ENCODE data around the gene OTOG. TPM values are rescaled to one million over a fixed set of nuclear protein-coding genes. Genes with fewer than 3 reads are reported as not detected.

OTOG gene
- total RNA-seq, 2 experiments from 2014 or later: not detected

- ChIA-PET CTCF (no interaction called here), POLR2A (no interaction called here)
- Histone ChIP-seq H3K36me3 (ENCODE audit: insufficient read depth, low read length) (no peaks in the 10 kb centered on the region), H3K4me1 (ENCODE audit: insufficient read depth, low read length) (no peaks in the 10 kb centered on the region), H3K9me3 (ENCODE audit: control insufficient read depth in 1 of 2, insufficient read depth in 1 of 2, low read length in 2 of 2) (no peaks in the 10 kb centered on the region), H3K4me3 (ENCODE audit: low read length) (no peak overlapping the region), H3K27me3 (ENCODE audit: control insufficient read depth in 1 of 2, insufficient read depth in 2 of 2, low read length in 2 of 2) (peaks cover 0 to 4% of the 10 kb centered on the region in 2 experiments), H3K27ac (ENCODE audit: low read depth in 1 of 2, low read length in 2 of 2) (no peak overlapping the region)
- Mint-ChIP-seq H3K27ac (no peak overlapping the region), H3K4me1 (ENCODE audit: low read depth) (no peaks in the 10 kb centered on the region), H3K27me3 (no peaks in the 10 kb centered on the region), H3K9me3 (no peaks in the 10 kb centered on the region), H3K4me3 (no peak overlapping the region), H3K36me3 (ENCODE audit: low read depth) (no peaks in the 10 kb centered on the region)
- no peak for TF ChIP-seq CTCF (IDR thresholded peaks at IDR 0.05)
- intact Hi-C loops (cut with DNase I, micrococcal nuclease): no loop called here
- DNase-seq: no peak
- ATAC-seq (ENCODE audit: poor library complexity): no peak
These were observed 55.3 kb downstream of the OTOG start for GRCh38 chr11:17602105-17603001.

GRCh38 chr11:17603056-17603825, 56.2 kb downstream of the OTOG start:
- H3K4me1 ChIP-seq (ENCODE audit: insufficient read depth, low read length): no peaks in the 10 kb centered on the region
- Mint-ChIP-seq H3K9me3 (no peaks in the 10 kb centered on the region), H3K4me1 (ENCODE audit: low read depth) (no peaks in the 10 kb centered on the region), H3K27me3 (no peaks in the 10 kb centered on the region), H3K4me3 (no peak overlapping the region), H3K27ac (no peak overlapping the region), H3K36me3 (ENCODE audit: low read depth) (no peaks in the 10 kb centered on the region)
- POLR2A ChIA-PET: no interaction called here
- no peak for TF ChIP-seq CTCF (IDR thresholded peaks at IDR 0.05)
- H3K9me3 ChIP-seq (ENCODE audit: control insufficient read depth in 1 of 2, insufficient read depth in 1 of 2, low read length in 2 of 2): no peaks in the 10 kb centered on the region
- H3K27ac ChIP-seq (ENCODE audit: low read depth in 1 of 2, low read length in 2 of 2): no peak overlapping the region
- no peak overlapping the region for H3K4me3 ChIP-seq (ENCODE audit: low read length)
- intact Hi-C loops (cut with DNase I, micrococcal nuclease): no loop called here
- CTCF ChIA-PET: no interaction called here
- peaks cover 0 to 4% of the 10 kb centered on the region in 2 experiments for H3K27me3 ChIP-seq (ENCODE audit: control insufficient read depth in 1 of 2, insufficient read depth in 2 of 2, low read length in 2 of 2)
- no peaks in the 10 kb centered on the region for H3K36me3 ChIP-seq (ENCODE audit: insufficient read depth, low read length)
- DNase-seq: no peak
- ATAC-seq (ENCODE audit: poor library complexity): no peak

DNA sequence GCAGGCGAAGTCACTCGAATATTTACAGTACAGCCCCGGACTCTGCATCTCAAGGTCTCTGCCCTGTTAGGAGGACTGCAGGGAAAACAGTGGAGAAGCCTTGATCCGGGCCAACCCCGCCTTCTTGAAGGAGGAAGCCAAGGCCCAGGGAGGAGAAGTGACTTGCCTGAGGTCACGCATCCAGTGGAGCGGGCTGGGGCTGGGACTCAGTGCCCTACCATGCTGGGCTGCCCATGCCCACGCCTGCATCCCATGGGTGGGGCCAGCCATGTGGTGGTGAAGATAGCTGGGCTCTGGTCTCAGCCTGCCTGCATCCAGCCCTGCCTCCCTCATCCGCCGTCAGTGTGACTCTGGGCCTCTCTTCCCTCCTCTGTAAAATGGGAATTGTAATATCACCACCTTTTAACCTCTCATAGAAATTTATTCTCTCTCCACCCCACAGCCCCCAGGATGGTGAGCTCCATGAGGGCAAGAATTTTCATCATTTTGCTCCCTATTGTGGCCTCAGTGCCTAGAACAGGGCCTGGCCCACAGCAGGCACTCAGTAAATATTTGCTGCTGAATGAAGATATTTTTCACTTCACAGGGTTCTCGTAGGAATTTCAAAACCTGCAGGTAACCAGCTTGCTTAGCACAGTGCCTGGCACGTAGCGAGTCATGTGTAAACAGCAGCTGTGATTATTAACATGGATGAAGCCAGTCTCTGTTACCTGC, 57.3 kb downstream of the OTOG start:
- ChIA-PET CTCF (no interaction called here), POLR2A (no interaction called here)
- Mint-ChIP-seq H3K27ac (no peak overlapping the region), H3K27me3 (no peaks in the 10 kb centered on the region), H3K36me3 (ENCODE audit: low read depth) (no peaks in the 10 kb centered on the region), H3K4me1 (ENCODE audit: low read depth) (no peaks in the 10 kb centered on the region), H3K4me3 (no peak overlapping the region), H3K9me3 (no peaks in the 10 kb centered on the region)
- ATAC-seq (ENCODE audit: poor library complexity): no peak
- Histone ChIP-seq H3K27me3 (ENCODE audit: control insufficient read depth in 1 of 2, insufficient read depth in 2 of 2, low read length in 2 of 2) (peaks cover 0 to 1% of the 10 kb centered on the region in 2 experiments), H3K27ac (ENCODE audit: low read depth in 1 of 2, low read length in 2 of 2) (no peak overlapping the region), H3K4me3 (ENCODE audit: low read length) (no peak overlapping the region), H3K36me3 (ENCODE audit: insufficient read depth, low read length) (no peaks in the 10 kb centered on the region), H3K9me3 (ENCODE audit: control insufficient read depth in 1 of 2, insufficient read depth in 1 of 2, low read length in 2 of 2) (no peaks in the 10 kb centered on the region), H3K4me1 (ENCODE audit: insufficient read depth, low read length) (no peaks in the 10 kb centered on the region)
- no peak for TF ChIP-seq CTCF (IDR thresholded peaks at IDR 0.05)
- intact Hi-C loops (cut with DNase I, micrococcal nuclease): no loop called here
- DNase-seq: no peak
